ENCODE data around the gene PEX11G. TPM values are rescaled to one million over a fixed set of nuclear protein-coding genes. Genes with fewer than 3 reads are reported as not detected.

The PEX11G gene
- total and polyA plus RNA-seq, 9 of the 15 experiments (the other 6 are each of a cell fraction or from before 2014, with no cell fraction given): 0.07 to 3.2 (median 0.70) TPM; not detected in 1

- TF ChIP-seq ID3 (CRISPR knock-in tag; IDR thresholded peaks at IDR 0.05): no peak
- peak; percentile 49; the same call in 1 of the 2 replicates for TF ChIP-seq ID3 (tag; IDR thresholded peaks at IDR 0.05)
- TF ChIP-seq TBL1XR1 (IDR thresholded peaks at IDR 0.05; ENCODE audit: low read length in 2 of 2): peak in 1 of 2 experiments; percentile 90; a peak in 2 of 4 replicates
- TF ChIP-seq IRF9 (tag; IDR thresholded peaks at IDR 0.05): no peak
- TF ChIP-seq RREB1 (CRISPR knock-in tag; IDR thresholded peaks at IDR 0.05): no peak
- TF ChIP-seq JUN (IDR thresholded peaks at IDR 0.05; ENCODE audit: borderline replicate concordance, low read depth, low read length): peak; percentile 82
- no peak for TF ChIP-seq JUN (CRISPR knock-in tag; IDR thresholded peaks at IDR 0.05; ENCODE audit: borderline replicate concordance)
- TF ChIP-seq SAP30 (IDR thresholded peaks at IDR 0.05; ENCODE audit: borderline replicate concordance, insufficient read depth, low read depth, low read length, poor library complexity, severe bottlenecking): peak; percentile 33
- no peak for TF ChIP-seq ZNF75A (CRISPR knock-in tag; IDR thresholded peaks at IDR 0.05)
- no peak for TF ChIP-seq TCFL5 (CRISPR knock-in tag; conservative IDR thresholded peaks at IDR 0.05)
- TF ChIP-seq ZBTB12 (CRISPR knock-in tag; IDR thresholded peaks at IDR 0.05): peak; percentile 96
- no peak for TF ChIP-seq TCF3 (CRISPR knock-in tag; IDR thresholded peaks at IDR 0.05)
- TF ChIP-seq RNF2 (IDR thresholded peaks at IDR 0.05): no peak
- no peak for TF ChIP-seq ZNF583 (CRISPR knock-in tag; IDR thresholded peaks at IDR 0.05)
- no peak for TF ChIP-seq EZH2 (IDR thresholded peaks at IDR 0.05; ENCODE audit: borderline replicate concordance, low read depth, low read length)
- no peak for TF ChIP-seq CBFB (CRISPR knock-in tag; IDR thresholded peaks at IDR 0.05)
- TF ChIP-seq GTF2F1 (IDR thresholded peaks at IDR 0.05; ENCODE audit: low read depth, low read length): 0 out of 2 replicates have a peak, but pooled peaks have one; percentile 33
- TF ChIP-seq GATAD2A (IDR thresholded peaks at IDR 0.05): no peak
- TF ChIP-seq ATF3 (IDR thresholded peaks at IDR 0.05): peak; percentile 94
- peak; percentile 58 for TF ChIP-seq ATF3 (CRISPR knock-in tag; conservative IDR thresholded peaks at IDR 0.05)
Observed at GRCh38 chr19:7488736-7489353, at the start of gene PEX11G (continued).

Data from K562 (cell line).